Panc1 (cell line): ENCODE data around the gene HCN2.

Experiments
- CTCF ChIP-seq: fragments of 450-650 bp; IDR thresholded peaks from 2 replicates; pipeline ENCODE4 v1.5.1; 2017; ENCODE audit warnings: mild to moderate bottlenecking
- POLR2AphosphoS5 ChIP-seq: IDR thresholded peaks from 2 replicates; pipeline ENCODE4 v1.6.1; 2012; ENCODE audit warnings: mild to moderate bottlenecking, low read depth, low read length, moderate library complexity
- REST ChIP-seq, 2 experiments: IDR thresholded peaks; 2 replicates each; pipeline ENCODE4 v1.6.1; 2011 to 2012; ENCODE audit warnings: low read depth in 2 of 2, control low read depth in 1 of 2, low read length in 1 of 2, mild to moderate bottlenecking in 1 of 2, moderate library complexity in 1 of 2; ENCODE audit not compliant: insufficient read depth in 1 of 2
- TCF7L2 ChIP-seq: IDR thresholded peaks from 2 replicates; pipeline ENCODE4 v1.6.1; 2011; ENCODE audit warnings: mild to moderate bottlenecking, low read depth, low read length, inconsistent platforms

- no peak for TF ChIP-seq CTCF
- TF ChIP-seq POLR2AphosphoS5: no peak
- no peak for TF ChIP-seq TCF7L2
- TF ChIP-seq REST (IDR thresholded peaks at IDR 0.05; ENCODE audit: insufficient read depth in 1 of 2, low read depth in 2 of 2, low read length in 1 of 2): no peak
Observed at GRCh38 chr19:645912-646778, 56.5 kb downstream of the HCN2 start.
